Renal cortex interstitium (tissue), 11 donors: ENCODE data around the gene GGACT. TPM values are rescaled to one million over a fixed set of nuclear protein-coding genes. Genes with fewer than 3 reads are reported as not detected.
A peak's percentile ranks its signal among the peaks of the same experiment; 100 is the strongest.
"Not testable (repeated sequence)": the region's sequence is repeated elsewhere in the genome, so short reads cannot be mapped to it uniquely, and the experiment has no call there.

Experiments used
- DNase-seq, 11 donors: peaks; one replicate each; pipeline ENCODE4 v3.0.0-alpha.2; 2013; ENCODE audit warnings: low read depth in 9 of 11, low spot score in 4 of 11; ENCODE audit errors: extremely low read depth in 1 of 11
- polyA plus RNA-seq, 3 donors: library from polyadenylated mRNA; unstranded; fragments of 120-200 nt; gene quantifications; one replicate each; pipeline ENCODE4 v1.2.1, GENCODE V29; 2013; ENCODE audit not compliant: insufficient read length in 3 of 3

GGACT gene
- polyA plus RNA-seq, 3 donors = 5.5 to 6.3 (median 5.8) TPM

- DNase-seq = no peak
Measured at GRCh38 chr13:100608489-100608888, 19.9 kb upstream of the GGACT start.

- peak in 9 of 11 donors; percentile 12 to 63 (median 41) for DNase-seq
Measured at GRCh38 chr13:100604918-100605710, 16.5 kb upstream of the GGACT start.

- DNase-seq = peak in 7 of 11 donors; percentile 20 to 46 (median 30)
Measured at GRCh38 chr13:100602493-100603111, 14.0 kb upstream of the GGACT start.

GRCh38 chr13:100601716-100602115 lies 13.1 kb upstream of the GGACT start:
- DNase-seq = no peak

- DNase-seq = no peak
Measured at GRCh38 chr13:100600915-100601314, 12.3 kb upstream of the GGACT start.

GRCh38 chr13:100600461-100600860 lies 11.9 kb upstream of the GGACT start:
- no peak for DNase-seq

GRCh38 chr13:100597253-100597652 lies 8.7 kb upstream of the GGACT start:
- no peak for DNase-seq

- DNase-seq = no peak
Measured at GRCh38 chr13:100596516-100596915, 7.9 kb upstream of the GGACT start.

GRCh38 chr13:100594731-100595130 lies 6.1 kb upstream of the GGACT start:
- no peak for DNase-seq

GRCh38 chr13:100594255-100594654 lies 5.7 kb upstream of the GGACT start:
- no peak for DNase-seq

- no peak for DNase-seq
Measured at GRCh38 chr13:100589178-100589725, 663 bp upstream of the GGACT start.

GRCh38 chr13:100584896-100585295 lies 3.7 kb downstream of the GGACT start:
- no peak for DNase-seq

- no peak for DNase-seq
Measured at GRCh38 chr13:100581504-100581903, 7.1 kb downstream of the GGACT start.

GRCh38 chr13:100581030-100581429 lies 7.6 kb downstream of the GGACT start:
- DNase-seq = no peak

GRCh38 chr13:100580045-100580444 lies 8.5 kb downstream of the GGACT start:
- no peak for DNase-seq

- not testable (repeated sequence) for DNase-seq
Measured at GRCh38 chr13:100577239-100577638, 11.3 kb downstream of the GGACT start.

- DNase-seq = peak in 6 of 11 donors; percentile 20 to 36 (median 27)
Measured at GRCh38 chr13:100573121-100573520, 15.5 kb downstream of the GGACT start.

GRCh38 chr13:100566543-100566942 lies 22.0 kb downstream of the GGACT start:
- no peak for DNase-seq

GRCh38 chr13:100565286-100565685 lies 23.3 kb downstream of the GGACT start:
- DNase-seq = no peak

- DNase-seq = no peak
Measured at GRCh38 chr13:100564444-100565223, 24.0 kb downstream of the GGACT start.
